Thyroid gland (tissue), 4 donors: ENCODE results near the gene CD82. TPM values are rescaled to one million over a fixed set of nuclear protein-coding genes. Genes with fewer than 3 reads are reported as not detected.

Experiments used
- DNase-seq, 2 donors: peaks; one replicate each; pipeline ENCODE4 v3.0.0-alpha.2; 2019
- H3K27ac ChIP-seq, 3 donors: fragments of 200-600 bp; sonication (generic); 1 replicate in 2 of 3; 2 replicates in 1 of 3; pipeline ENCODE4 v1.5.1; 2016 to 2019; ENCODE audit warnings: mild to moderate bottlenecking in 1 of 3, moderate library complexity in 1 of 3
- H3K27me3 ChIP-seq: fragments of 200-600 bp; sonication (generic); one replicate; pipeline ENCODE4 v1.5.1; 2019
- H3K36me3 ChIP-seq, 2 donors: fragments of 200-600 bp; sonication (generic); one replicate each; pipeline ENCODE4 v1.5.1; 2016 to 2019
- H3K4me1 ChIP-seq, 2 donors: fragments of 200-600 bp; sonication (generic); one replicate each; pipeline ENCODE4 v1.5.1; 2017 to 2019
- H3K4me3 ChIP-seq, 3 donors: fragments of 200-600 bp; sonication (generic); replicated peaks in 1 of 3; 1 replicate in 2 of 3; 2 replicates in 1 of 3; pipeline ENCODE4 v1.5.1; 2016; ENCODE audit warnings: mild to moderate bottlenecking in 1 of 3
- H3K9me3 ChIP-seq: fragments of 200-600 bp; sonication (generic); one replicate; pipeline ENCODE4 v1.5.1; 2017
- POLR2A ChIP-seq, 2 donors: fragments of 450-650 bp; IDR thresholded peaks; one replicate each; pipeline ENCODE4 v1.6.1; 2017; ENCODE audit warnings: antibody characterized with exemption in 2 of 2, mild to moderate bottlenecking in 2 of 2, moderate library complexity in 1 of 2
- WGBS, 2 donors: methylation state at CpG; one replicate each; pipeline ENCODE4 v1.1.5; 2017; 5-methylcytosine and 5-hydroxymethylcytosine counted together
- intact Hi-C: fragments of 100-400 bp; cut with DNase I; formaldehyde crosslinking; loops from one replicate; pipeline ENCODE4 v1.15.1; 2023
- total RNA-seq, 4 donors: library from RNA; depleted of rRNA; stranded (reverse); fragments of >200 nt; gene quantifications; one replicate each; pipeline ENCODE4 v1.2.3, GENCODE V29; 2016
- TF ChIP-seq, protein P1 (sequence below), 6 experiments: fragments of 200-600 bp in 3 of 6; fragments of 450-650 bp in 3 of 6; sonication (generic) in 3 of 6; IDR thresholded peaks; one replicate each; pipeline ENCODE4 v1.5.1; 2016 to 2019; ENCODE audit warnings: antibody characterized with exemption in 6 of 6, mild to moderate bottlenecking in 2 of 6, inconsistent platforms in 1 of 6, moderate library complexity in 1 of 6

The CD82 gene
- total RNA-seq, 4 donors from 2014 or later: 11.8 to 24.0 (median 18.7) TPM

- H3K27me3 ChIP-seq: no peaks in the 10 kb centered on the region
- no peak for DNase-seq
- no peak overlapping the region for H3K4me3 ChIP-seq
- TF ChIP-seq, protein P1, sequence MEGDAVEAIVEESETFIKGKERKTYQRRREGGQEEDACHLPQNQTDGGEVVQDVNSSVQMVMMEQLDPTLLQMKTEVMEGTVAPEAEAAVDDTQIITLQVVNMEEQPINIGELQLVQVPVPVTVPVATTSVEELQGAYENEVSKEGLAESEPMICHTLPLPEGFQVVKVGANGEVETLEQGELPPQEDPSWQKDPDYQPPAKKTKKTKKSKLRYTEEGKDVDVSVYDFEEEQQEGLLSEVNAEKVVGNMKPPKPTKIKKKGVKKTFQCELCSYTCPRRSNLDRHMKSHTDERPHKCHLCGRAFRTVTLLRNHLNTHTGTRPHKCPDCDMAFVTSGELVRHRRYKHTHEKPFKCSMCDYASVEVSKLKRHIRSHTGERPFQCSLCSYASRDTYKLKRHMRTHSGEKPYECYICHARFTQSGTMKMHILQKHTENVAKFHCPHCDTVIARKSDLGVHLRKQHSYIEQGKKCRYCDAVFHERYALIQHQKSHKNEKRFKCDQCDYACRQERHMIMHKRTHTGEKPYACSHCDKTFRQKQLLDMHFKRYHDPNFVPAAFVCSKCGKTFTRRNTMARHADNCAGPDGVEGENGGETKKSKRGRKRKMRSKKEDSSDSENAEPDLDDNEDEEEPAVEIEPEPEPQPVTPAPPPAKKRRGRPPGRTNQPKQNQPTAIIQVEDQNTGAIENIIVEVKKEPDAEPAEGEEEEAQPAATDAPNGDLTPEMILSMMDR (IDR thresholded peaks at IDR 0.05): no peak
- no peak for TF ChIP-seq POLR2A (IDR thresholded peaks at IDR 0.05)
- intact Hi-C loops: no loop called here
- H3K4me1 ChIP-seq: no peaks in the 10 kb centered on the region
- H3K9me3 ChIP-seq: no peaks in the 10 kb centered on the region
- no peak overlapping the region for H3K27ac ChIP-seq
- WGBS, 2 donors: 96 to 100% methylated on average over 1 to 2 of the region's 2 CpGs
- no peaks in the 10 kb centered on the region for H3K36me3 ChIP-seq
Observed at GRCh38 chr11:44528581-44528980, 36.9 kb upstream of the CD82 start.

GRCh38 chr11:44529895-44530412 is 35.5 kb upstream of the CD82 start:
- 88 to 91% methylated on average over 7 of the region's 7 CpGs for WGBS, 2 donors
- DNase-seq: no peak
- TF ChIP-seq, protein P1 (IDR thresholded peaks at IDR 0.05): no peak
- no peak for TF ChIP-seq POLR2A (IDR thresholded peaks at IDR 0.05)
- Histone ChIP-seq H3K36me3 (no peaks in the 10 kb centered on the region), H3K4me3 (no peak overlapping the region), H3K27me3 (no peaks in the 10 kb centered on the region), H3K4me1 (no peaks in the 10 kb centered on the region), H3K27ac (no peak overlapping the region), H3K9me3 (no peaks in the 10 kb centered on the region)
- intact Hi-C loops: loop anchor here (10.0 kb wide), 1 partner anchor 425 kb away; no protein-coding TSS in a partner anchor

DNA sequence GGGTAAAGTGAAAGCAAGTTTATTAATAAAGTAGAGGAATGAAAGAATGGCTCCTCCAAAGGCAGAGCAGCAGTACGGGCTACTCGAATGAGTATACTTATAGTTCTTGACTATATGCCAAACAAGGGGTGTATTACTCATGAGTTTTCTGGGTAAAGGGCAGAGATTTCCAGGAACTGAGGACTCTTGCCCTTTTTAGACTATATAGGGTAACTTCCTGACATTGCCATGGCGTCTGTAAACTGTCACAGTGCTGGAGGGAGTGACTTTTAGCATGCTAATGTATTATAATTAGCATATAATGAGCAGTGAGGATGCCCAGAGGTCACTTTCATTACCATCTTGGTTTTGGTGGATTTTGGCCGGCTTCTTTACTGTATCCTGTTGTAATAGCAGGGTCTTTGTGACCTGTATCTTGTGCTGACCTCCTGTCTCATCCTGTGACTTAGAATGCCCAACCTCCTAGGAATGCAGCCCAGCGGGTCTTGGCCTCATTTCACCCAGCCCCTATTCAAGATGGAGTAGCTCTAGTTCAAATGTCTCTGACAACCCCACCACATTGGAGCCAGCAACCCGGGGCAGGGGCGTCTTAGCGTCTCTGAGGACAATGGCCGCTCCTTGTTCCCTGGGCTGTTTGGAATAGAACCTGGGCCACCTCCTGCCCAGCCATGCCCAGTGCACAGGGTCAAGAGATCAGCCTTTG is 34.9 kb upstream of the CD82 start:
- Histone ChIP-seq H3K27me3 (no peaks in the 10 kb centered on the region), H3K9me3 (no peaks in the 10 kb centered on the region), H3K4me3 (no peak overlapping the region), H3K27ac (no peak overlapping the region), H3K36me3 (no peaks in the 10 kb centered on the region), H3K4me1 (no peaks in the 10 kb centered on the region)
- WGBS, 2 donors: 57 to 62% methylated on average over 6 to 9 of the region's 9 CpGs
- intact Hi-C loops: loop anchor here (10.0 kb wide), 1 partner anchor 426 kb away; no protein-coding TSS in a partner anchor
- TF ChIP-seq POLR2A (IDR thresholded peaks at IDR 0.05): no peak
- TF ChIP-seq, protein P1 (IDR thresholded peaks at IDR 0.05): no peak
- DNase-seq: no peak

GRCh38 chr11:44531116-44531504 is 34.4 kb upstream of the CD82 start:
- no peak for TF ChIP-seq POLR2A (IDR thresholded peaks at IDR 0.05)
- TF ChIP-seq, protein P1 (IDR thresholded peaks at IDR 0.05): no peak
- no peak for DNase-seq
- Histone ChIP-seq H3K4me3 (no peak overlapping the region), H3K9me3 (no peaks in the 10 kb centered on the region), H3K27me3 (no peaks in the 10 kb centered on the region), H3K4me1 (no peaks in the 10 kb centered on the region), H3K36me3 (no peaks in the 10 kb centered on the region), H3K27ac (no peak overlapping the region)
- 90 to 94% methylated on average over 5 of the region's 9 CpGs for WGBS, 2 donors
- intact Hi-C loops: loop anchor here (10.0 kb wide), 1 partner anchor 426 kb away; no protein-coding TSS in a partner anchor

GRCh38 chr11:44531636-44532035 is 33.8 kb upstream of the CD82 start:
- no peak for DNase-seq
- Histone ChIP-seq H3K9me3 (no peaks in the 10 kb centered on the region), H3K36me3 (no peaks in the 10 kb centered on the region), H3K4me3 (no peak overlapping the region), H3K4me1 (no peaks in the 10 kb centered on the region), H3K27me3 (no peaks in the 10 kb centered on the region), H3K27ac (no peak overlapping the region)
- 85 to 88% methylated on average over 8 of the region's 8 CpGs for WGBS, 2 donors
- TF ChIP-seq POLR2A (IDR thresholded peaks at IDR 0.05): no peak
- TF ChIP-seq, protein P1 (IDR thresholded peaks at IDR 0.05): no peak
- intact Hi-C loops: loop anchor here (10.0 kb wide), 1 partner anchor 427 kb away; no protein-coding TSS in a partner anchor
